ENCODE data around the gene CFAP54.

Gene CFAP54

GRCh38 chr12:96912261-96912660, 422.9 kb downstream of the CFAP54 start:
- FAIRE-seq (no peak), DNase-seq (ENCODE audit: insufficient read length, low spot score) (no peak)
- no peak for TF ChIP-seq POLR2A (IDR thresholded peaks at IDR 0.05; ENCODE audit: low read depth, low read length)
- TF ChIP-seq SPI1 (IDR thresholded peaks at IDR 0.05; ENCODE audit: low read depth, low read length), result no peak
- no peak for TF ChIP-seq POLR2AphosphoS5 (IDR thresholded peaks at IDR 0.05; ENCODE audit: low read depth, low read length)
- TF ChIP-seq TAF1 (IDR thresholded peaks at IDR 0.05; ENCODE audit: low read depth, low read length), result no peak
- TF ChIP-seq POU2F2 (IDR thresholded peaks at IDR 0.05; ENCODE audit: low read depth, low read length), result no peak
- no peak for TF ChIP-seq PAX5 (IDR thresholded peaks at IDR 0.05; ENCODE audit: insufficient read depth, low read length, severe bottlenecking)

GRCh38 chr12:96912943-96913342, 423.6 kb downstream of the CFAP54 start:
- DNase-seq (ENCODE audit: insufficient read length, low spot score) (no peak), FAIRE-seq (no peak)
- TF ChIP-seq TAF1 (IDR thresholded peaks at IDR 0.05; ENCODE audit: low read depth, low read length) (no peak), POLR2A (IDR thresholded peaks at IDR 0.05; ENCODE audit: low read depth, low read length) (no peak), POU2F2 (IDR thresholded peaks at IDR 0.05; ENCODE audit: low read depth, low read length) (no peak), POLR2AphosphoS5 (IDR thresholded peaks at IDR 0.05; ENCODE audit: low read depth, low read length) (no peak), SPI1 (IDR thresholded peaks at IDR 0.05; ENCODE audit: low read depth, low read length) (no peak), PAX5 (IDR thresholded peaks at IDR 0.05; ENCODE audit: insufficient read depth, low read length, severe bottlenecking) (no peak)

GRCh38 chr12:96919510-96920210, 430.3 kb downstream of the CFAP54 start:
- TF ChIP-seq POU2F2 (IDR thresholded peaks at IDR 0.05; ENCODE audit: low read depth, low read length) (no peak), POLR2AphosphoS5 (IDR thresholded peaks at IDR 0.05; ENCODE audit: low read depth, low read length) (no peak)
- DNase-seq (ENCODE audit: insufficient read length, low spot score) (no peak), FAIRE-seq (no peak)

All from GM12891 (cell line).